ENCODE data around the gene TREML4. TPM values are rescaled to one million over a fixed set of nuclear protein-coding genes. Genes with fewer than 3 reads are reported as not detected.
A peak's percentile ranks its signal among the peaks of the same experiment; 100 is the strongest.

The TREML4 gene, protein sequence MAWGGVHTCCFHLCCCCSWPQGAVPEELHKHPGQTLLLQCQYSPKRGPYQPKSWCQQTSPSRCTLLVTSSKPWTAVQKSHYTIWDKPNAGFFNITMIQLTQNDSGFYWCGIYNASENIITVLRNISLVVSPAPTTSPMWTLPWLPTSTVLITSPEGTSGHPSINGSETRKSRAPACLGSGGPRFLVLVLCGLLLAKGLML
- not detected in 2 replicates for total RNA-seq

DNA sequence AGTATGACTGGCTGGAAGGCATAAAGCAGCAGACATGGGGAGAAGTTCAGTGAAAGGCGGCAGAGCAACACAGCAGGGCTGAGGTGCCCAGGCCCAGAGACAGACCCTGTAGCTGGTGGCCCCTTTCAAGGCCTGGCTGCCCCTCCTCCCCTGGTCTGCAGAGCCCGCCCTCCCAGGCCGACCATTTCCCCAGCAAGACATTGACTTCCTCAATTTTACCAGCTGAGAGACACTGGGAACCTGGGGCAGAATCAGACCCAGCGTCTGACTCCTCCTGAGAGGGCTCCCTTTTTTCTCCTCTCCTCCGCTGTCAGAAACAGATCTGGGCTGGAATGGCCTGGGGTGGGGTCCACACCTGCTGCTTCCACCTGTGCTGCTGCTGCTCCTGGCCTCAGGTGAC, at the start of gene TREML4:
TREML4 (plus strand) TSS at position 254 of the 400 bp plus-strand sequence; CDS start at position 333, 79 bp downstream.
- no peak within 1 kb of the TSS for H3K4me3 ChIP-seq (ENCODE audit: low read depth, low read length)
- TF ChIP-seq CTCF (conservative IDR thresholded peaks at IDR 0.05; ENCODE audit: low read depth, low read length) = no peak
- no peak for DNase-seq (ENCODE audit: low read depth)

- no peak for DNase-seq (ENCODE audit: low read depth)
- H3K4me3 ChIP-seq (ENCODE audit: low read depth, low read length) = no peak overlapping the region
- TF ChIP-seq CTCF (conservative IDR thresholded peaks at IDR 0.05; ENCODE audit: low read depth, low read length) = no peak
Measured at GRCh38 chr6:41179163-41179562, 49.0 kb upstream of the TREML4 start.

DNA sequence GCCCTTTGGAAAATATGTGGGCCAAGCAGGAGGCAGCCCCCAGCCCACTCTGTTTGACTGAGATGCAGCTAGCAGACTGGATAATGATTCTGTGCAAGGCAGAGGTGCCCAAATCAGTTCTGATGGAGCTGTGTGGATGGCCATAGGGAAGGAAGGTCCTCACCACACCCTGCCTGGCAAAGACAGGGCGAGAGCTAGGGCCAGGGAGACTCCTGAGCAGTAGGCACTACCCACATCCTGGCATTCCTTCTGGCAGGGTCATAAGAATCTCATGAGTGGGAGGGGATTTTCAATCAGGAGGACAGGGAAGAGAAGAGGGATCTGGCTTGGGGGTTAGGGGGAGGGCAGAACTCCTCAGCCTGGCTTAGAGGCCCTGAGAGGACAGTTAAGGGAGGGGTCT, 46.6 kb upstream of the TREML4 start:
- TF ChIP-seq CTCF (conservative IDR thresholded peaks at IDR 0.05; ENCODE audit: low read depth, low read length) = no peak
- DNase-seq (ENCODE audit: low read depth) = no peak
- no peak overlapping the region for H3K4me3 ChIP-seq (ENCODE audit: low read depth, low read length)

GRCh38 chr6:41182069-41183034, 45.8 kb upstream of the TREML4 start:
- DNase-seq (ENCODE audit: low read depth) = peak; percentile 12
- TF ChIP-seq CTCF (conservative IDR thresholded peaks at IDR 0.05; ENCODE audit: low read depth, low read length) = peak; percentile 80
- no peak overlapping the region for H3K4me3 ChIP-seq (ENCODE audit: low read depth, low read length)

DNA sequence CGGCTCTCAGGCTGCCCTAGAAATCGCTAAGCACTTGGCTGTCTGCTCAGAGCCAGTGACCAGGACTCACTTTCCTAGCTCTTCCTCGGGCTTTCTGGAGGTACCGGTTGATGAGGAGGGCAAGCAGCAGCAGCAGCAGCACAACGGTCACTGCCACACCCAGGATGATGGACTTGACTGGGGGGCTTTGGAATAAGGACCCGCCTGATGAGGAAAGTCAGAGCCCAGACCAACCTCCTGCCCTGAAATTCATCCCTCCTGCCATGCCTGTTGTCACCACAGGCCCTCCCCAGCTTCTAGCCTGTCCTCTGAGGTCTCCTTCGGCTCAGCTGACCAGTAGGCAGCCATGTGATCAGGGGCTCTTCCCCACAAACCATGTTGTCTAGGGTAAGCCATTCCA, 43.4 kb upstream of the TREML4 start:
- no peak for TF ChIP-seq CTCF (conservative IDR thresholded peaks at IDR 0.05; ENCODE audit: low read depth, low read length)
- no peak for DNase-seq (ENCODE audit: low read depth)
- H3K4me3 ChIP-seq (ENCODE audit: low read depth, low read length) = no peak overlapping the region

- no peak for DNase-seq (ENCODE audit: low read depth)
- TF ChIP-seq CTCF (conservative IDR thresholded peaks at IDR 0.05; ENCODE audit: low read depth, low read length) = no peak
Measured at GRCh38 chr6:41186031-41186562, 42.1 kb upstream of the TREML4 start.

More at GRCh38 chr6:41186031-41186562, 42.1 kb upstream of the TREML4 start:
- H3K4me3 ChIP-seq (ENCODE audit: low read depth, low read length) = no peak overlapping the region

All from epithelial cell of proximal tubule (primary cell).